GM12891 (cell line): Measurements from ENCODE around the gene RCBTB2.

Experiments
- PAX5 ChIP-seq: IDR thresholded peaks from 2 replicates; pipeline ENCODE4 v1.6.1; 2011; ENCODE audit warnings: low read length, moderate library complexity, mild to moderate bottlenecking; ENCODE audit not compliant: insufficient read depth, severe bottlenecking
- POLR2A ChIP-seq: IDR thresholded peaks from 2 replicates; pipeline ENCODE4 v1.6.1; 2011; ENCODE audit warnings: low read depth, low read length, control low read depth
- POLR2AphosphoS5 ChIP-seq: IDR thresholded peaks from 2 replicates; pipeline ENCODE4 v1.6.1; 2011; ENCODE audit warnings: low read depth, low read length, control low read depth
- POU2F2 ChIP-seq: IDR thresholded peaks from 2 replicates; pipeline ENCODE4 v1.6.1; 2011; ENCODE audit warnings: low read depth, mild to moderate bottlenecking, control low read depth, low read length, moderate library complexity
- SPI1 ChIP-seq: IDR thresholded peaks from 2 replicates; pipeline ENCODE4 v1.6.1; 2011; ENCODE audit warnings: low read depth, low read length, control low read depth
- TAF1 ChIP-seq: IDR thresholded peaks from 2 replicates; pipeline ENCODE4 v1.6.1; 2011; ENCODE audit warnings: low read depth, low read length, control low read depth

- TF ChIP-seq POU2F2 (no peak), POLR2A (no peak), POLR2AphosphoS5 (no peak), PAX5 (no peak), SPI1 (no peak), TAF1 (no peak)
Measured at GRCh38 chr13:48518083-48518482, 14.8 kb downstream of the RCBTB2 start.
